ENCODE results near the gene HOXA11.

The HOXA11 gene

GRCh38 chr7:27143950-27144780 lies 40.9 kb downstream of the HOXA11 start:
- Histone ChIP-seq H3K9me3 (ENCODE audit: low read length) (no peaks in the 10 kb centered on the region), H3K27ac (ENCODE audit: low read depth, low read length, poor library complexity, severe bottlenecking) (no peak overlapping the region), H4K20me1 (ENCODE audit: insufficient read depth, low read length) (no peaks in the 10 kb centered on the region), H3K79me2 (ENCODE audit: insufficient read depth, low read length) (no peaks in the 10 kb centered on the region), H3K27me3 (ENCODE audit: insufficient read depth, low read length) (peaks cover 13% of the 10 kb centered on the region; the same call in 1 of the 2 replicates), H3K4me2 (ENCODE audit: low read length) (peak overlapping the region; percentile 82), H3K4me3 (ENCODE audit: low read depth, low read length, poor library complexity, severe bottlenecking) (peak overlapping the region; percentile 67), H3F3A (ENCODE audit: insufficient read depth, low read length) (no peaks in the 10 kb centered on the region), H3K9me2 (ENCODE audit: low read depth, low read length) (no peaks in the 10 kb centered on the region), H3K36me3 (ENCODE audit: insufficient read depth, low read length) (no peaks in the 10 kb centered on the region), H3K9ac (ENCODE audit: low read length) (no peak overlapping the region), H3K4me1 (ENCODE audit: insufficient read depth, low read length, severe bottlenecking) (peaks cover 43% of the 10 kb centered on the region), H2AFZ (ENCODE audit: low read length) (no peak overlapping the region)
- TF ChIP-seq CTCF (IDR thresholded peaks at IDR 0.05; ENCODE audit: low read length) (0 out of 2 replicates have a peak, but pooled peaks have one; percentile 5), EZH2 (IDR thresholded peaks at IDR 0.05; ENCODE audit: borderline replicate concordance, low read length) (no peak)

DNA sequence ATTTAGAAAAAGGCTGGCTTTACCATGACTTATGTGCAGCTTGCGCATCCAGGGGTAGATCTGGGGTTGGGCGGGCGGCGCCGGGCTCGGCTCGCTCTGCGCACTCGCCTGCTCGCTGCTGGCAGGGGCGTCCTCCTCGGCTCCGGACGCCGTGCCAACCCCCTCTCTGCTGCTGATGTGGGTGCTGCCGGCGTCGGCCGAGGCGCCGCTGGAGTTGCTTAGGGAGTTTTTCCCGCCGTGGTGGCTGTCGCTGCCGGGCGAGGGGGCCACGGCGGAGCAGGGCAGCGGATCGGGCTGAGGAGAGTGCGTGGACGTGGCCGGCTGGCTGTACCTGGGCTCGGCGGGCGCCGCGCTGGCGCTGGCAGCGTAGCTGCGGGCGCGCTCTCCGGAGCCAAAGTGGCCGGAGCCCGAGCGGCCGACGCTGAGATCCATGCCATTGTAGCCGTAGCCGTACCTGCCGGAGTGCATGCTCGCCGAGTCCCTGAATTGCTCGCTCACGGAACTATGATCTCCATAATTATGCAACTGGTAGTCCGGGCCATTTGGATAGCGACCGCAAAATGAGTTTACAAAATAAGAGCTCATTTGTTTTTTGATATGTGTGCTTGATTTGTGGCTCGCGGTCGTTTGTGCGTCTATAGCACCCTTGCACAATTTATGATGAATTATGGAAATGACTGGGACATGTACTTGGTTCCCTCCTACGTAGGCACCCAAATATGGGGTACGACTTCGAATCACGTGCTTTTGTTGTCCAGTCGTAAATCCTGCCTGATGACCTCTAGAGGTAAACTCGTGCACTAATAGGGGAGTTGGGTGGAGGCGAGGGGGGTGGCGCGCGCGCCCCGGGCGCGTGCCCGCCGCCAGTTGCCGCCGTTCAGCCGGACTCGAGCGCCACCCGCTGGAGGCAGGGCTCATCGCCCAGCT lies 41.7 kb downstream of the HOXA11 start, which contains the start of gene HOXA5:
TSS of gene HOXA5 (minus strand) at position 659 of the 927 bp plus-strand sequence. CDS start at position 585, 74 bp downstream.
- Histone ChIP-seq H2AFZ (ENCODE audit: low read length) (peak within 1 kb of the TSS; percentile 24; the same call in 1 of the 2 replicates), H4K20me1 (ENCODE audit: insufficient read depth, low read length) (no peaks in the 10 kb centered on the region), H3K4me1 (ENCODE audit: insufficient read depth, low read length, severe bottlenecking) (peaks cover 34% of the 10 kb centered on the region), H3K27ac (ENCODE audit: low read depth, low read length, poor library complexity, severe bottlenecking) (no peak within 1 kb of the TSS), H3K9me2 (ENCODE audit: low read depth, low read length) (no peaks in the 10 kb centered on the region), H3K36me3 (ENCODE audit: insufficient read depth, low read length) (no peaks in the 10 kb centered on the region), H3K9ac (ENCODE audit: low read length) (peak within 1 kb of the TSS; percentile 47; the same call in 1 of the 2 replicates), H3K4me3 (ENCODE audit: low read depth, low read length, poor library complexity, severe bottlenecking) (peak within 1 kb of the TSS; percentile 67), H3K79me2 (ENCODE audit: insufficient read depth, low read length) (no peaks in the 10 kb centered on the region), H3K4me2 (ENCODE audit: low read length) (peak within 1 kb of the TSS; percentile 82), H3F3A (ENCODE audit: insufficient read depth, low read length) (no peaks in the 10 kb centered on the region), H3K9me3 (ENCODE audit: low read length) (no peaks in the 10 kb centered on the region), H3K27me3 (ENCODE audit: insufficient read depth, low read length) (peaks cover 5% of the 10 kb centered on the region; the same call in 1 of the 2 replicates)
- no peak for TF ChIP-seq EZH2 (IDR thresholded peaks at IDR 0.05; ENCODE audit: borderline replicate concordance, low read length)
- peak; percentile 99 for TF ChIP-seq CTCF (IDR thresholded peaks at IDR 0.05; ENCODE audit: low read length)

DNA sequence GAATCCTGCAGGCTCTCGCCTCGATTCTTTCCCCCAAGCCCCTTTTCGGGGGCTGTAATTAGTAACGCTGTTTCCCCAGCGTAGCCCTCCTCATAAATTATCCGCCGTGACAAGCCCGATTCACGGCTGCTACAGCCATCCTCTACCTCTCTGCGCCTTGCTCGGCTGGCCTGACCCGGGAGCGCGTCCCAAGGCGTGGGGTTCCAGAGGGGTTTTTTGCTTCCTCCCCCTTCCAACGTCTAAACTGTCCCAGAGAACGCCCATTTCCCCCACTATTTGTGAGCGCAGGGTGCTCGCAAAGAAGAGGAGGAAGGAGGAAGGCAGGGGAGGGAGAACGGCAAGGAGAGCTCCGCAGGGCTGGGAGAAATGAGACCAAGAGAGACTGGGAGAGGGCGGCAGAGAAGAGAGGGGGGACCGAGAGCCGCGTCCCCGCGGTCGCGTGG lies 42.4 kb downstream of the HOXA11 start:
- peaks cover 29% of the 10 kb centered on the region for H3K4me1 ChIP-seq (ENCODE audit: insufficient read depth, low read length, severe bottlenecking)
- H3K4me2 ChIP-seq (ENCODE audit: low read length) = peak overlapping the region; percentile 82
- H3K9ac ChIP-seq (ENCODE audit: low read length) = peak overlapping the region; percentile 47; the same call in 1 of the 2 replicates
- H3K4me3 ChIP-seq (ENCODE audit: low read depth, low read length, poor library complexity, severe bottlenecking) = peak overlapping the region; percentile 67
- no peak for TF ChIP-seq EZH2 (IDR thresholded peaks at IDR 0.05; ENCODE audit: borderline replicate concordance, low read length)
- no peak for TF ChIP-seq CTCF (IDR thresholded peaks at IDR 0.05; ENCODE audit: low read length)
- H3K27ac ChIP-seq (ENCODE audit: low read depth, low read length, poor library complexity, severe bottlenecking) = no peak overlapping the region
- H3F3A ChIP-seq (ENCODE audit: insufficient read depth, low read length) = no peaks in the 10 kb centered on the region
- H3K79me2 ChIP-seq (ENCODE audit: insufficient read depth, low read length) = no peaks in the 10 kb centered on the region
- H3K9me2 ChIP-seq (ENCODE audit: low read depth, low read length) = no peaks in the 10 kb centered on the region
- no peak overlapping the region for H2AFZ ChIP-seq (ENCODE audit: low read length)
- H3K9me3 ChIP-seq (ENCODE audit: low read length) = no peaks in the 10 kb centered on the region
- no peaks in the 10 kb centered on the region for H3K36me3 ChIP-seq (ENCODE audit: insufficient read depth, low read length)
- H3K27me3 ChIP-seq (ENCODE audit: insufficient read depth, low read length) = peaks cover 4% of the 10 kb centered on the region; the same call in 1 of the 2 replicates
- H4K20me1 ChIP-seq (ENCODE audit: insufficient read depth, low read length) = no peaks in the 10 kb centered on the region

All from OCI-LY1 (cell line).